ENCODE results near the gene IER5.
A peak's percentile ranks its signal among the peaks of the same experiment; 100 is the strongest.
"Not testable (repeated sequence)": the region's sequence is repeated elsewhere in the genome, so short reads cannot be mapped to it uniquely, and the experiment has no call there.

The IER5 gene

DNA sequence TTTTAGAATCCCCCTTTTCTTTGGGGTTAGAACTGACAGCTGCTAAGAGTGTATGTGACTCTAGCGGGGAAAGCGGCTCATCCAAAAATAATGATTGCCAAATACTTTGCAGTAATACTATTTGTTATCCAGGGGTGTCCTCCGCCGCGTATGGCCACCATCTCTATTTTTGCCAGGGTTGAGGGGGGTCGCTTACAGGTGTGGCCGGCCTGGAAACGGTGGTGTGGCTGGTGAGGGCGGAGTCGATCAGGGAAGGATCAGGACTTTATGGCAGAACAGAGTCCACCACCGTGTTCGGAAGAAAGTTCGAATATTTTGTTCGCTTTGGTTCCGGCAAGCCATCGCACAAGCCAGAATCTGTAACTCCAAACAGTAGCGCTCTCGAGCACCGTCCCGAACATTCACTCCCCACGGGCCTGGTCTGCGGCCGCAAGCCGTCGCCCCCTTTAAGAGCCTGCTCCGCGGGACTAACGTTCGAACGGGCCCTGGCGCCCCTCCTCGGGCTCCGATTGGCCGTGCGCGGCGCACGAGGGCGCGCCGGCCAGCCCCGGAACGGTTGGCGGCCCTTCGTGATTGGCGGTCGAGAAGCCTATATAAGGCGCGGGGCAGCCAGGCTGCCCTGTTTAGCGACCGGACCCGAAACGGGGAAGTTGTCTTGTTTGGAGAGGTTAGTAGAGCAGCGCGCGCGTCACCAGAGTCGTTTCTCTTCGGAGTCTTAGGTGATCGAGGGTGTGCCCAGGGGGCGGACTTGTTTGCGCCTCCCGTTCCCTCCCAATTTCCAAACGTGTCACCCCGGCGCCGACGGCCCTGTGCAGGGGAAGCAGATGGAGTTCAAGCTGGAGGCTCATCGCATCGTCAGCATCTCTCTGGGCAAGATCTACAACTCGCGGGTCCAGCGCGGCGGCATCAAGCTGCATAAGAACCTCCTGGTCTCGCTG is at the start of gene IER5:
IER5 (plus strand) TSS at position 622 of the 938 bp plus-strand sequence; CDS start at position 825, 203 bp downstream.
- peak; percentile 97 for DNase-seq

DNA sequence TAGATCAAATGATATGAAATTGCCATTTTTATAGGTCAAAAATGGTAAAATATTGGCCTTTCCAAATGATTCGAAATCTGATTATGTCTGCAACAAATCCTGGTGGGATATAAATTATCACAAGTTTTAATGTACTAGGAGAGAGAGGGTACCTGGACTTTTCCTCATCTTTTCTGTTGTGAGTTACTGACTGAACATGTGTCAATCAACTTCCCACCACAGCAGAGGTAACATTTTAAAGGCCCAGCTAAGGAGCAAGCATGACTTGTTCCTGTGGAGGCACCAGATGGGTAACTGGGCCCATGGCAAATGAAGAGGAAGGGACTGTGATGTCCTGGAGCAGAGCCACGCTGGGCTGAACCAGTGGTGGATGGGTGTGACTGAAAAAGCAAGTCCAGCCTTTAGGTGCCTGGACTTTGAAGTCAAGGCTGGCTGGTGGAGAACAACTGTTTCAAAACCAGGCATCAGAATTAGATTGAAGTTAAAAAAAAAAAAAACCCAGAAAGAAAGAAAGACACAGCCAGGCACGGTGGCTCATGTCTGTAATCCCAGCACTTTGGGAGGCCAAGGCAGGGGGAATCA is 48.1 kb upstream of the IER5 start:
- DNase-seq, result no peak

DNA sequence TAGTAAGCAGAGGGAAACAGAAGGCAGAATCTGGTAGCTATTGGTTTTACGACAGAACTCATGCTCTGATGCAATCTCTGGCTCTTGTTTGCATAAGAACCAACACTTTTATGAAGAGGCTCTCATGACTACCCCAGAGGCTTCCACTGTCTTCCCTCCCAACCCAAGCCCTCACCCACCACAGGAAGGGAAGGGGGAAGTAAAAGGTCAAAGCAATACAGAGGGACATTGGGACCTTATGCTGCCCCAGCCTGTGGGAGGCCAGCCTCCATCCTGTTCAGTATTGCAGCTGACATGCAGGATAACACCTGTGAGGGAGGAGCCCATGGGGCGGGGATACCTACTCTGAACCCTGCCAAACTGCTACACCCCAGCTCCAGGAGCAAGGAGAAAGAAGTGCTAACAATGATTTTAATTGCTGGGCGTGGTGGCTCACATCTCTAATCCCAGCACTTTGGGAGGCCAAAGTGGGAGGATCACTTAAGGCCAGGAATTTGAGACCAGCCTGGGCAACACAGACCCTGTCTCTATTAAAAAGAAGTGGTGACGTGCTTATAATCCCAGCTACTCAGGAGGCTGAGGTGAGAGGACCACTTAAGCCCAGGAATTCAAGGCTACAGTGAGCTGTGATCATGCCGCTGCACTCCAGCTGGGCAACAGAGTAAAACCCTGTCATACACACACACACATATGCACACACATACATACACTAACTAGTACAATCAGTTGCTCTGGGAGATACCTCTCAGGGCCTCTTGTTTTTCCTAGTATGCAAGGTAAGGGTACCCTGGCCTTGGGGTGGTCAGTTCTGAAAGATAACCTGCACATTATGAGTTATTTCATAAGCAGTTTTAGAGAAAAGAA is 45.2 kb upstream of the IER5 start:
- DNase-seq, result no peak

DNA sequence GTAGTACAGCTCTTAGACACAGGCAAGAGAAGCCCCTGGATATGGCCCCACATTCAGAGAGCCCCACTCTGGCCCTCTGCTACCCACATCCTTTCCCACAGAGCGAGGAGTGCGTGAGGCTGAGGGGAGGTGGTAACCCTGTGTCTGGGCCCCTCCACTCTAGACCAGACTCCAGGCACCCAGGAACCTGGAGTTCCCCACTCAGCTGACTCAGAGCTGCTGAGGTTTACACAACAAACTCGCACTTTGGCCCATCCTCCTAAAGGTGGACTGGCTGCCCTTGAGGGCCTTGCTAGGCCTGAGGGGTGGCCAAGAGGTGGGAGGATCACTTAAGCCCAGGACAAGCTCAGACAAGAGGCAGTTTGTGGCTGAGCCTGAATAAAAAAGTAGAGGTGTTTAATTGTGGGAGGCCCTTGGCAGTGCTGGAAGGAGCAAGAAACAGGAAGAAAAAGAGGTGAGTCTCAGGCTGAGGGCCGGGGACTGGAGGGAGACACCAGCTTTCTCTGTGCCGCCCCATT is 44.0 kb upstream of the IER5 start:
- no peak for DNase-seq

DNA sequence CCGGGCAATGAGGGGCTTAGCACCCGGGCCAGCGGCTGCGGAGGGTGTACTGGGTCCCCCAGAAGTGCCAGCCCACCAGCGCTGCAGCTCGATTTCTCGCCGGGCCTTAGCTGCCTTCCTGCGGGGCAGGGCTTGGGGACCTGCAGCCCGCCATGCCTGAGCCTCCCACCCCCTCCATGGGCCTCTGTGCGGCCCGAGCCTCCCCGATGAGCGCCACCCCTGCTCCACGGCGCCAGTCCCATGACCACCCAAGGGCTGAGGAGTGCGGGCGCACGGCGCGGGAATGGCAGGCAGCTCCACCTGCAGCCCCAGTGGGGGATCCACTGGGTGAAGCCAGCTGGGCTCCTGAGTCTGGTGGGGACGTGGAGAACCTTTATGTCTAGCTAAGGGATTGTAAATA is 42.6 kb upstream of the IER5 start:
- DNase-seq, result not testable (repeated sequence)

DNA sequence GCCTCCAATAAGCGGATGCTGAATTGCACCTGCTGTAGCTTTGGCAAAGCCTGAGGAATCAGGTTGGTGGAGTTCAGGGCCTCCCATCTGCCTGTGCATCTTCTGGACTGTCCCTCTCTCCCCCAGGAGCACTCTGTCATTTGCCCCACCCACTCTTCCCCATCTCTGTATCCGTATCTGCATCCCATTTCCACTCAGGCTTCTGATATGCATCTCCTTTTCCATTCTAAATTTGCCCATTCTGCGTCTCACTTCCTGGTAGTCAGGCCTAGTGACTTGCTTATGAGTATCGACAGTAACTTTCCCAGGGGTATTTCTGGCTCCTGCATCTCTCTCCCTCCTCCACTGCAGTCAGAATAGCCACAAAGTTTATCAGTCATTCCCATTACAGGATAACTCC is 39.1 kb upstream of the IER5 start:
- DNase-seq, result no peak

DNA sequence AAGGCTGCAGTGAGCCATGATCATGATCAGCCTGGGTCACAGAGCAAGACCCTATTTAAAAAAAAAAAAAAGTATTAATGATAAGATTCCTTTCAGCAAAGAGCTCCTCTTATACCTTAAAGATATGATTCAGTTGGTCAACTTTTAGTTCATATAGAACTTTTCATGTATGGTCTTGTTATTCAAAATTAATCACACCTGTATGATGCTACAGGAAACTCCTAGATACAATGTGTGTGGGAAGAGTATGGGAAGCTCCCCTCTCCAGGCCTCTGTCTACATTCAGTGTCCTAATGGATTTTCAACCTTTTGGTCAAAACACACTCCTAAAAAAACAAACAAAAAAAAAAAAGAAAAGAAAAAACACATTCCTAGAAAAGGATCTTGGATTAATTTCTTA is 37.6 kb upstream of the IER5 start:
- DNase-seq, result no peak

DNA sequence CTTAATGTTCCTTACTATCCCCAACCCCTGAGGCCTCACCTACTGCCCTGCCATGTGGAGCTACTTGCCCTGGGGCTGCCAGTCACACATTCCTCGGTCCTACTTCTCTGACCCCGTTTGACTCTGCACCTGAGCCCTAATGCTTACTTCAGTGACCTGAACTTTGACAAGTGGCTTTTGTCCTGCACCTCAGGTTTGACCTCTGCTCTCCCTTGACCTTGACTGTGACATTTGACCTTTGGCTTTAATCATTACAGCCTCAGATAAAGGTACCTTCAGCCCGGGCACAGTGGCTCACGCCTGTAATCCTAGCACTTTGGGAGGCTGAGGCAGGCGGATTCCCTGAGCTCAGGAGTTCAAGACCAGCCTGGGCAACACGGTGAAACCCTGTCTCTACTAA is 31.9 kb upstream of the IER5 start:
- DNase-seq, result no peak

DNA sequence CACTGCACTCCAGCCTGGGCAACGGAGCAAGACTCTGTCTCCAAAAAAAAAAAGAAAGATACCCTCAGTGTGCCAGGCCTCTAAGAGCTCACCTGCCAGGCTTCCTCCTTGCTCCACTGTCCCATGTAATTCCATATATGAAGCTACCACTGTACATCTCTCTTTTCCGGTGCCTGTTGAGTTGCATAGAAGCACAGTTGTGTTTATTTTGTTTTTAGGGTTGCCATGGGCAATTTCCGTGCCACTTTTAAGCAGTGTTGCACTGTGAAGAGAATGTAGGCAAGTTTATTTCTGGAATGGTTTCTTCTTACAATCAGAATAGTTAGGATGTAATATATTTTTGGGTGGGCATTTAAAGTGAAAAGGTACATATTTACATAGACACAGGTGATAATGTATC is 31.4 kb upstream of the IER5 start:
- DNase-seq, result no peak

DNA sequence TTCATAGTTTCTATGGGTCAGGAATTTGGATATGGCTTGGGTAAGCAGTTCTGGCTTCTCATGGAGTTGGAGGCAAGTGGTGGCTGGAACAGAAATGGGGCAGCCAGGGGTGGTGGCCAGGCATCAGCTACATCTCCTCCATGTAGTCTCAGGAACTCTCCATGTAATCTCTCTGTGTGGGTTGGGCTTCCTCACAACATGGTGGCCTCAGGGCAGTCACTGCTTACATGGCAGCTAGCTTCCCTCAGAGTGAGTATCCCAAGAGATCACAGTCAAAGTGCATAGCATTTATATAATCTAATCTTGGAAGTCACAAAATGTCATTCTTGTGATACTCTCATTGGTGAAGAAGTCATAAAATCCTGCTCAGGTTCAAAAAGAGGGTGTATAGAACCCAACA is 29.1 kb upstream of the IER5 start:
- DNase-seq, result no peak

DNA sequence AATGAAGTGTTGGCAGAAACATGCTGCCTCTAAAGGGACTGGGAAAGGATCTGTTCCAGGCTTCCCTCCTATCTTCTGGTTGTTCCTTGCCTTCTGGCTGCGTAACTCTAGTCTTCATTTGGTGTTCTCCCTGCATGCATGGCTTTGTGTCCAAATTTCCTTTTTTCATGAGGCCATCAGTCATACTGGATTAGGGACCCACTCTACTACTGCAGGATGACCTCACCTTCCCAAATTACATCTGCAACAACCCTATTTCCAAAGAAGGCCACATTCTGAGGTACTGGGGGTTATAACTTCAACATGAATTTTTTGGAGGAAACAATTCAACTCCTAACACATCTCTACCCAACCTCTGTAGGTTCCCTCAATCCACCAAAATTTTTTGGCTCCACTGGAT is 28.4 kb upstream of the IER5 start:
- no peak for DNase-seq

DNA sequence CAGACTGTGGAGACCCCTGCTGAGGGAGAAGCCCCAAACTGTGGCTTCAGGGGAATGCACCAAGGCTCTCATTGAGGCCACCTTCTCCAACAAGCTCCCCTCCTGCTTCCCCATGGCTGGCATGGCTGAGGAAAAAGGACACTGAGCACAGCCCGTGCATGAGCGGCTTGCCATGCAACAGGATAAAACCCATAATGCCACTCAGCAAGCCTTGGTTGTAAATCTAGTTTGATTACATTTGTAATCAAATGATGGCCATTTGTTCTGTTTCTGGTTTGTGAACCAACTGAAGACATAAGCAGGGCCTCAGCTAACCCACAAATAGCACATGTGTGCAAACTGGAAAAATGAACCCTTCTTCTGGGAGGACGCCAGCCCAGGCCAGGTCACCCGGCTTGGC is 27.6 kb upstream of the IER5 start:
- DNase-seq, result not testable (repeated sequence)

DNA sequence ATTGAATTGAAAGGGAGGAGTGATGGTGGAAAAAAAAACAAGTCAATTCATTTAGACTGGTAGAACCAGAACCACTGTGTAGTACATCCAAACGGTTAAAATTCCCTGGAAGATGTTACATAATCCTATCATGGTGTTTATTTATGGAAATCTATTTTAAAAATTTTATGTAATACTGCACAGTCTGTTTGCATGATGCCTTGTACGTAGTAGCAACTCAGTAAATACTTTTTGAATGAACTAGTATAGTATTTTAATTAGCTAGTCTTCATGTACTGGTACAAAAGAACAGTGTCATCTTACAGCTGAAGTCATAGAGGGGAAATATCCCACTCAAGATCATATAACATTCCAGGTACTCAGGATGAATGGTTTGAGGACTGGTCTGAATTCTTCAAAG is 27.0 kb upstream of the IER5 start:
- DNase-seq, result no peak

DNA sequence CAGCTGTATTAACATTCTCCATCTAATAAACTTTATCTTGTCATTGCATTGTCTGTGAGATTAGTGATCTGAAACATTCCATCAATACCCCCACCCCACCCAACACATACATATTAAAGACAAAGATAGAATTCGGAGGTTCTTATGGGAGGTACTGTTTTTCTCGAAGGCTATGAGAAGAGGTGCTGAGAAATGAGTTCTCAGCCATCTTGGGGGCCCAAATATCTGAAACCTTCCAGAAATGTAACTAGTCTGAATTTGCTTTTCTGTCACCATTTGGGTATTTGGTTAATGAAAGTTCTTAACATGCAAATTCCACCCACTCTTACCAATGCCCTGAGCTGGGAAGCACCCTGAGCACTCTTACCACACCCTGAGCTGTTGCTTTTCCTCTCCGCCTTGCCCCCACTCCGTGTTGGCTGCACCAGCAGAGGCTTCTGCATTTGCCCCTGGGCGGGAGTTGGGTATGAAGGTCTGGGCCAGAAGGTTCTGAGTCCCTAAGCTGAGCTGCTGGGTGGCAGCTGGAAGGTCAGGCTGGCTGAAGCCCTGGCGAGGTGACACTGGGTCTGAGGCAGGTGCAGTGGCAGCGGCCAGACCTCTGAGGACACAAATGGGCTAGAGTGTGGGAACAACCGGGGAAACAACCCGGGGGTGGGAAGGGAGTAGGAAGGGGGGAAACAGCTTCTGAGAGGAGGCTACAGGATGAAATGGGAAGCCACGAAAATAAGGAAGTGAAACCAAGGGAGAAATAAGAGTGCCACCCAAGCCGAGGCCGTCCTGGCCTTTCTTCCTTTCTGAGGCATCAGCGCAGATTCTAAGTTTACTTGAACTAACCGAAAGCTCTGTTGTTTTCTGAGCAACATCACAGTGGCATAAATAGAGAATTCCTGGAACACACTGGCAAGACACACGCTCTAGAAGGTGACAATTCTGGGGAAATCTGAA is 26.3 kb upstream of the IER5 start:
- DNase-seq, result no peak

DNA sequence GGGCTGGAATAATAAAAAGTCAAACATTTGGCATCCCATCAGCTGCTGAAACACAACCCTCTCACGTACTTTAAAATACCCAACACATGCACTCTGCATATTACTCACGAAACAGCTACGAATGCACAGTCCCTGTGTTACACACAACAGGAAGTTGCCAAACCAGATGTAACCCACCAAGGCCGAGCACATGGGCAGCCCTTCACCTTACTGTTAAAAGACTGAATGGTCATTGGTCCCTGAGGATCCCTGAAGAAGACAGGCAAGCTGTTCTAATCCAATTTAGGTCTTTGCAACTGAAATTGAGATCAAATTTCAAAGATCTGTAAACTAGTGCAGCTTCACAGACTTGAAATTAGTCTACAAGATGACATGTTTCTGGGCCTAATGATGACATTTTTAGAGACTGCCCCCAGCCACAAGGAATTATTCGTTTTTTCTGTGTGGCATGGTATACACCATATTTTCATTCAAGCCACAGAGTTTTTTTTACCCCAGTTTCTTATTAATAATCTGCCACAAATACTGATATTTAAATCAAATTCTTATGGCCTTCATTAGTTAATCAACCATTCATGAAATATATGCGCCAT is 25.6 kb upstream of the IER5 start:
- no peak for DNase-seq

DNA sequence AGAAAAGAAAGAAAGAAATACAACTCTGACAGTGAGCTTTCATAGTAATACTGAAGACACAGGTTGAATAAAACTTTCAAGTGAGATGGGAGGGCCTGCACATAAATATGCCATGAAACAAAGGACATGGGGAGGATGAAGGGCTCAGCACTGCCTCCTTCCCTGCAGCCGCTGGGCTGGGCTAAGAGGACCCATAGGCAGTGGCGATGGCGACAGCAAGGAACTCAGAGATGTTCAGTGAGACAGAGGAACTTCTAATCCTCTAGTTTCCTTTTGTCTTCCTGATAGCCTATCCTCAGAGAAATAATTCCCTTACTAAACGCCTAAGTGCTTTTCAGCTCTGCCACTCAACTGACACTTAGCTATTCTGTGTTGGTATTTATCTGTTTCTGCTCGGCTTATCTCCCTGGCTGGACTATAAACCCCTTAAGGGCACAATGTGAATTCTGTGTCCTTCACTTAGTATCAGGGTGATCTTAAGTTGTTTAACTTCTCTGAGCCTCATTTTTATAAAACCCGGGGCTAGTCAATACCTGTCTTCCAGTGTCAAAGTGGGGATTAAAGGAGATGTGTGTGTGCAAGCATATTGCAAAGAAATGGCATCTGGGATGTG is 24.4 kb upstream of the IER5 start:
- DNase-seq, result peak; percentile 20

DNA sequence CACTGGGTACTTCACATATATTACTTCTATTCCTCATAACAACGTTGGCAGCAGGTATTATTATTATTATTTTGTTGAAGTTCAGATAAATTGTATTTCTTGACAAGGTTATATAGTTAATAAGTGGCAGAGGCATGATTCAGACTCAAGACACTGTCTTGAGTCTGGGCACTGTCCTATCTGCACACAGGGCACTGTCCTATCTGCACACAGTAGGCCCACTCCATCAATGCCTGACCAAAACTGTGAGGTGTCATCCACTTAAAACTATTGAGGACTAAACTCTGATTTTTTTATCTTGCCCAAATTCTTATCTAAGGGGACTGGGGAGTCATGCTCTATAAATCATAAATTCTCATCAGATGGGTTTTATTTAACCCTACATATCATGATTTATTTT is 23.8 kb upstream of the IER5 start:
- DNase-seq, result no peak

DNA sequence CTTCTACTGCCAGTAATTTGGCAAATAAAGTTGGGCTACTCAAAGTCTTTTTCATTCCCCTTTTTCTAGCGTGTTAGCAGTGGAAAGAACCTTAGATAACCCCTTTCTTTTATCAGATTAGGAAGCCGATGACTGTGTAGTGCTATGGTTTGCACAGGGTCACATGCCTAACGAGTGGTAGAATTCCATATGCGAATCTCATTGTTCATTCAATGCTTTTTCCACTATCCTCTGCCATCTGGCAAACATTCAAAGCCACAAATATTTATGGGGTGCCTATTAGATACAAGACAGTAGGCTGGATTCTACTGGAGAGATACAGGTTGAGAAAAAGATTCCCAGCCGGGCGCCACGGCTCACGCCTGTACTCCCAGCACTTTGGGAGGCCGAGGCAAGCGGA is 14.9 kb upstream of the IER5 start:
- DNase-seq, result no peak

DNA sequence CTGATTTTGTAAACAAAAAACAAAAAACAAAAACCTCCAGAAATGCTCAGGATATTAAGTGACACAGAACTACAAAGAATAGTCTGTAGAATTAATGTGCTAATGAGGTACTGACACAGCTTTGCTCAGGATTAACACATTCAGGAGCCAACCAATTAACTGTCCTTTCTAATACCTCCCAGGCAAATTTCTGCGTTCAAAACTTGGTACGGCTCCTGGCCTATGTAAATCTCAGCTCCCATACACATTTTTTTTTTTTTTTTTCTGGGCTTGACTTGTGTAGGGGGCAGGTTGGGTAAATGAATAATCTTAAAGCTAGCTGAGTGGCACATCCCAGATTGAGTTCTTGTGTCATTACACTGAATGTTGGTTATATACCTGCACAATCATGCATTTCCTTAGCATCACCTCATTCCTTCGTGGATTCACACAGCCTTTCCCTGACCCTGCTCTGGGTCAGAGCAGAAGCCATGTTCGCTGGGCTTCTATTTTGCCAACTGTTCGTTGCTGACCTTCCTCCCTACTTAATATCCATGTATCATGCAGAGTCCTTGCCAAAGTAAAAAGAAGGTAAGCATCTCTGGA is 12.6 kb upstream of the IER5 start:
- no peak for DNase-seq

DNA sequence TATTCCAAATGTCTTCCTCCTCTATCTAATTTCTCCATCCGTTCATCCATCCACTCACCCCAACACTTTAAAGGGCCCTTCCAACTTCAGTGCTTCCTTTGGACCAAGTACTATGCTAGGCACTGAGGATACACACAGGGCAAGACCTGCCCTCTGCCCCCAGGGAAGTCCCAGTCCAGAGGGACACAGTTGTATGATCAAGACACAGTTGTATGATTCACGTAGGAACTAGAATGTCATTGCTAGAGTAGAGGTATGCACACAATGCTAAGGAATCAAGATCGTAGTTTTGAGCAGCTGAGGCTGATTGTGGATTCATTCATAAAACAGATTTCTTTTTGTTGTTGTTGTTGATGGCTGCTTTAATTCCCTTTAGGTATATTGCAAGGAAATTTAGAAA is 11.6 kb upstream of the IER5 start:
- no peak for DNase-seq
